Lower leg skin (tissue), 3 donors: Measurements from ENCODE around the gene CCL13.

Experiments used
- CTCF ChIP-seq, 3 donors: fragments of 450-650 bp; IDR thresholded peaks; one replicate each; pipeline ENCODE4 v1.5.1; 2016; ENCODE audit warnings: antibody characterized with exemption in 3 of 3, mild to moderate bottlenecking in 3 of 3, moderate library complexity in 2 of 3
- POLR2A ChIP-seq, 2 donors: fragments of 450-650 bp; IDR thresholded peaks; one replicate each; pipeline ENCODE4 v1.6.1; 2016 to 2017; ENCODE audit warnings: antibody characterized with exemption in 2 of 2, mild to moderate bottlenecking in 1 of 2, moderate library complexity in 1 of 2

- TF ChIP-seq CTCF (IDR thresholded peaks at IDR 0.05) (no peak), POLR2A (IDR thresholded peaks at IDR 0.05) (no peak)
Measured at GRCh38 chr17:34366010-34366409, 9.7 kb downstream of the CCL13 start.
